OCI-LY1 (cell line): ENCODE data around the gene CACNB1.

Experiments used
- EZH2 ChIP-seq: fragments of 200-600 bp; sonication (generic), shearing (Covaris generic); IDR thresholded peaks from 2 replicates; pipeline ENCODE4 v1.8.0; 2017; ENCODE audit warnings: borderline replicate concordance, mixed run types, mild to moderate bottlenecking, antibody characterized with exemption, low read length, moderate library complexity, mixed read lengths
- TF ChIP-seq, protein P1 (sequence below): fragments of 200-600 bp; sonication (generic), shearing (Covaris generic); IDR thresholded peaks from 2 replicates; pipeline ENCODE4 v1.5.1; 2017; ENCODE audit warnings: mild to moderate bottlenecking, antibody characterized with exemption, low read length, moderate library complexity, mixed read lengths

GRCh38 chr17:39200957-39201510 lies 3.6 kb upstream of the CACNB1 start:
- TF ChIP-seq, protein P1, sequence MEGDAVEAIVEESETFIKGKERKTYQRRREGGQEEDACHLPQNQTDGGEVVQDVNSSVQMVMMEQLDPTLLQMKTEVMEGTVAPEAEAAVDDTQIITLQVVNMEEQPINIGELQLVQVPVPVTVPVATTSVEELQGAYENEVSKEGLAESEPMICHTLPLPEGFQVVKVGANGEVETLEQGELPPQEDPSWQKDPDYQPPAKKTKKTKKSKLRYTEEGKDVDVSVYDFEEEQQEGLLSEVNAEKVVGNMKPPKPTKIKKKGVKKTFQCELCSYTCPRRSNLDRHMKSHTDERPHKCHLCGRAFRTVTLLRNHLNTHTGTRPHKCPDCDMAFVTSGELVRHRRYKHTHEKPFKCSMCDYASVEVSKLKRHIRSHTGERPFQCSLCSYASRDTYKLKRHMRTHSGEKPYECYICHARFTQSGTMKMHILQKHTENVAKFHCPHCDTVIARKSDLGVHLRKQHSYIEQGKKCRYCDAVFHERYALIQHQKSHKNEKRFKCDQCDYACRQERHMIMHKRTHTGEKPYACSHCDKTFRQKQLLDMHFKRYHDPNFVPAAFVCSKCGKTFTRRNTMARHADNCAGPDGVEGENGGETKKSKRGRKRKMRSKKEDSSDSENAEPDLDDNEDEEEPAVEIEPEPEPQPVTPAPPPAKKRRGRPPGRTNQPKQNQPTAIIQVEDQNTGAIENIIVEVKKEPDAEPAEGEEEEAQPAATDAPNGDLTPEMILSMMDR: no peak
- no peak for TF ChIP-seq EZH2
